GM18870 (cell line): ENCODE results near the gene HS3ST2.

ENCODE experiments used
- ATAC-seq: cut with Tn5 transposase; IDR thresholded peaks from one replicate; pipeline ENCODE4 v1.9.1; 2021; ENCODE audit warnings: moderate library complexity; ENCODE audit not compliant: unreplicated experiment

The HS3ST2 gene

DNA sequence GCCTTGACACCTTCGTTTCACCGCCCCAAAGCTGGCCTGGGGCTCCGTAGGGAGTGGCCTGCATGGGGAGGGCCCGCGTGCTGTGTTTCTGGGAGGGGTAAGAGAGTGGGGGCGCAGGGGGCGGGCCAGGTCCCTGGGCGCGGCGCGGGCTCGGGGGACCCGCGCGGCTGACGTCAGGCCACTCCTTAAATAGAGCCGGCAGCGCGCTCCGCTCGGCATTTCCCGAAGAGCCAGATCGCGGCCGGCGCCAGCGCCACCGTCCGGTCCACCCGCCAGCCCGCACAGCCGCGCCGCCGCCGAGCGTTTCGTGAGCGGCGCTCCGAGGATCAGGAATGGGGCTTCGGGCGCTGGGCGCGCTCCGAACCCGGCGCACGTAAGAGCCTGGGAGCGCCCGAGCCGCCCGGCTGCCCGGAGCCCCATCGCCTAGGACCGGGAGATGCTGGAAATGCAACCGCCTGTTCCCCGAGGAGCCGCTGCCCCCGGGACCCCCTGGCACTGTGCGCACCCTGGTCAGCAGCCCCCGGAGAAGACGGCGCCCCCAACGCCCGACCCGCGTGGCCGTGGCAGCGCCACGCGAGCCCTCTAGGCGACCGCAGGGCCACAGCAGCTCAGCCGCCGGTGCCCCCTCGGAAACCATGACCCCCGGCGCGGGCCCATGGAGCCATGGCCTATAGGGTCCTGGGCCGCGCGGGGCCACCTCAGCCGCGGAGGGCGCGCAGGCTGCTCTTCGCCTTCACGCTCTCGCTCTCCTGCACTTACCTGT lies at the start of gene HS3ST2:
TSS of gene HS3ST2 (plus strand) at position 215 of the 763 bp plus-strand sequence. CDS start at position 664, 449 bp downstream.
- no peak for ATAC-seq

DNA sequence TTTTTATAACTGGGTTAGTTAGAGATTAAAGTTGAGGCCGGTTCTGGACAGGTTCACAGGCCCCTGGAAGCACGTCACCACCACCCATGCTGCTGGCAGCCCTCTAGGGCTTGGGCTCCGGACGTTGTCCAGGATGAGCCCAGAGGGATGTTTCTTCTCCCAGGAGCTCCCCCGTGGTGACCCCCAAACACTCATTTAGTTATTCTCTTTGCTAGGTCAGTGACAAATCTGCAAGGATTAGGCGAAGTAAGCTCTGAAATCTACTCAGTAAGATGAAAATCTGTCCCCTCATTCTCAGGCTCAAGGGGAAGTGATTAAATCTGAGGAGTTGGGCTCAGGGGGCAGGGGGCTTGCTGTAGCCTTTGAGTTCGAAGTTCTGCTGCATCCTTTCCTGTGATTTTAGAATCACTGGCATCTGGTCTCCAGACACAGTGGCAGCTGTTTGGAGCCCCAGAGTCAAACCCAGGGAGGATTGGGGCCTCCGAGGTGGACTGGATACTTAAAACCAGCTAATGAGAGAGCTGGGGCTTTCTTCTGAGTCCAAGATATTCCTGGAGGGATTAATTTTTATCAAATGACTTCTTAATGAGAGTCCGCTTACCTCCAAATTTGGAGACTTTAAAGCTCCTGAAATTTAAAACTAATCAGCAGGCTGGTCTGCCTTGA lies 49.2 kb upstream of the HS3ST2 start:
- ATAC-seq = no peak

DNA sequence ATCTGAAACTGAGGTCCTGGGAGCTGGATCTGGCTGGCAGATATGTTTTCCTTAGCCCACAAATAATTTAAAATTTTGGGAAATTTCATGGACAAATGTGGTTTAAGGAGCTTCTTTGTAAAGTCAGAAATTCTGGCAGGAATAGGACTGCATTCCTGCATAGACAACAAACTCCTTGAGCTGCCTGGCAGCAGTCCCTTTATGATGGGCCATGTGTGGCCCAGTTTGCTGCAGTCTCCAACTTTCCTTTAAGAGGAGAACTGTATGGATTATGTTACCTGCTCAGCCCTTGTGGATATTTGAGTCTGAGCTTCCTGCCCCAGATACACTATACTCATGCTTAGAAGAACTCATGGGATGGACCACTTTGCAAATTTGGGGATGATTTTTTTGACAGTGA lies 48.5 kb upstream of the HS3ST2 start:
- ATAC-seq = no peak

GRCh38 chr16:22770866-22771265 lies 43.1 kb upstream of the HS3ST2 start:
- no peak for ATAC-seq

GRCh38 chr16:22771551-22771950 lies 42.4 kb upstream of the HS3ST2 start:
- no peak for ATAC-seq

DNA sequence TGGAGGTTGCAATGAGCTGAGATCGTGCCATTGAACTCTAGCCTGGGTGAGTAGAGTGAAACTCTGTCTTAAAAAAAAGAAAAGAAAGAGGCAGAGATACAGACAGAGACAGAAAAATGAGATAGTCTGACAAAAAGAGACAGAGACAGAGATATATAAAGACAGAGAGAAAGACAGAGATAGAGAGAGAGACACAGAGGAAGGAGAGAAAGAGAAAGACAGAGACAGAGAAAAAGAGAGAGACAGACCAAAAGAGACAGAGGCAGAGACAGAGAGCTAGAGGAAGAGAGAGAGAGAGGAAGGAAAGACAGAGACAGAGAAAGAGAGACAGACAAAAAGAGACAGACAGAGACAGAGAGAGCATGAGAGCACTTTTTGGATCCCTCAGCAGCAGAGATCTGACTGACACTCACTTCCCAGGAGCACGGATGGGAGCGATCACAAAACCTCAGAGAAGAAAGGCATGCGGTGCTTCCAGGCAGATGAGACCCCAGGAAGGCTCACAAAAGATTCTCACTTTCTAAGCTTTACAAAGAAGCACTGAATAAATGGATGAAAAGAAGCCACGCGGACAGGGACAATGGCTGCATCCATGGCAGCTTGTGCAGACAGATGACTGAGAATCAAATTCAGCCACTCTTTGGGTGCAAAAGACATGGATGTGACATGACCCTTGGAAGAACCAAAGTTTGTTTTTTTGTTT lies 38.6 kb upstream of the HS3ST2 start:
- no peak for ATAC-seq

DNA sequence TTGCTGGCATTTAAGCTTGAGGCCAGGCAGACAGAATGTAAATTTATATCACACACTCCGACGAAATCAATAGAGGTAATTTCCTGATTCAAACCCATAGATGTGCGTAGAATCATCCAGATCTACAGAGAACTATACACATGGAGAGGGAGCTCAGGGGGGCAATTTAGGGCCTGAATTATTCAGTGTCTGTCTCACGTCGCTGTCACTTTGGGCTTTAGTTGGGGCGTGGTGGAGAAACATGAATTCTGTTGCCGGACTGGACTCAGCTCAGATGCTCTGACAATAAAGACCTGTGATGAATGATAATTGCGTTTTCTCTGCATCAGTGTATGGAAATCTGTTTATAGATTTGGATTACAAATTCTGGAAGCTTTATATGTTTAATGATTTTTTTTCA lies 32.5 kb upstream of the HS3ST2 start:
- ATAC-seq = no peak

- no peak for ATAC-seq
These were observed 31.6 kb upstream of the HS3ST2 start for GRCh38 chr16:22782314-22782713.

DNA sequence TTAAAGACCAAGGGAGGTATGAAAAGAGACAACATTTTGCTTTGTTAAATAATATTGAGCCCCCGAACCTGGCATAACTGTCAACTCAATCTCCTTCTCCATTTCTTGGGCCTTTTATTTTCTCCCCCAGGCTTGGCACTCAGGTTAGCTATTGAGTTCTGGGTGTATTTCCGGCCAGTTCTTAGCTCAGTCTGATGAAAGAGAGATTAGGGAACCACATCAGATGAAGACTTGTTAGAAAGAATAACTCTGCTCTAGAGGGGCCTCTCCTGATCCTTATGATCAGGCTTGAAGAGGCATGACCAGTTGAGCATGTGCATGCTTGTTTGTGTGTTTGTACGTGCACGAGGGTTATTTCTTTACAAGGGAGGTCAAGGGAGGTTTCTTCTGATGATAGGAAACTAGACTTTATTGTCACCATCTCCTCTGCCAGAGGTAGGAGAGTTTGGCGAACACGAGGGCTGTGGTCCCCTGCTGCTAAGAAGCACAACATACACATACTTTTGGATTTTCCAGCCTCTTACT lies 29.2 kb upstream of the HS3ST2 start:
- no peak for ATAC-seq

DNA sequence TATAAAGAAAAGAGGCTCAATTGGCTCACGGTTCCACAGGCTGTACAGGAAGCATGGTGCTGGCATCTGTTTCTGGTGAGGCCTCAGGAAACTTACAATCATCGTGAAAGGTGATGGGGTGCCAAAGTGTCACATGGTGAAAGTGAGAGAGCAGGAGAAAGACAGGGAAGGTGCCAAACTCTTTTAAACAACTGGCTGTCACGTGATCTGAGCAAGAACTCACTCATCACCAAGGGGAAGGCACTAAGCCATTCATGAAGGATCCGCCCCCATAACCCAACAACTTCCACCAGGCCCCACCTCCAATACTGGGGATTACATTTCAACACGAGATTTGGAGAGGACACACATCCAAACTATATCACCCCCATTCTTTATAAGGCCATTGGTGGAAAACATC lies 28.4 kb upstream of the HS3ST2 start:
- ATAC-seq = no peak

DNA sequence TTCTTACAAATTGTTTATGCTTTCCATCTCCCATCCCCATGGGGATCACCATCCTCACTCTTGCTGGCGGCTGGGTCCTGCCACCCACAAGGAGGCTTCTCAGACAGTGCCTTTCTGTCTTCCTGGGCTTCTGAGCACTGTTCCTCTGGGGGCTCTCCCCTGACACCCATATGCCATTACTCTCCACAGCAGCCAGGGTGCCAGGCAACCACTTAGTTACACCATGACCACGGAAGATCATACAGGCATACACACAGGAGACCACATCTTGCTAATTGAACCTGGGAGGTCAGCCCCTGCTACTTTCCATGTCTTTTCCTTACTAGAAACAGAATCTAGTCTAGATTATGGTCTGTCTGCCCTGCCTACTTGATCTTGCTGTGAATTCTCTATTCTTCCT lies 27.7 kb upstream of the HS3ST2 start:
- ATAC-seq = no peak

- no peak for ATAC-seq
These were observed 27.3 kb upstream of the HS3ST2 start for GRCh38 chr16:22786691-22787090.

DNA sequence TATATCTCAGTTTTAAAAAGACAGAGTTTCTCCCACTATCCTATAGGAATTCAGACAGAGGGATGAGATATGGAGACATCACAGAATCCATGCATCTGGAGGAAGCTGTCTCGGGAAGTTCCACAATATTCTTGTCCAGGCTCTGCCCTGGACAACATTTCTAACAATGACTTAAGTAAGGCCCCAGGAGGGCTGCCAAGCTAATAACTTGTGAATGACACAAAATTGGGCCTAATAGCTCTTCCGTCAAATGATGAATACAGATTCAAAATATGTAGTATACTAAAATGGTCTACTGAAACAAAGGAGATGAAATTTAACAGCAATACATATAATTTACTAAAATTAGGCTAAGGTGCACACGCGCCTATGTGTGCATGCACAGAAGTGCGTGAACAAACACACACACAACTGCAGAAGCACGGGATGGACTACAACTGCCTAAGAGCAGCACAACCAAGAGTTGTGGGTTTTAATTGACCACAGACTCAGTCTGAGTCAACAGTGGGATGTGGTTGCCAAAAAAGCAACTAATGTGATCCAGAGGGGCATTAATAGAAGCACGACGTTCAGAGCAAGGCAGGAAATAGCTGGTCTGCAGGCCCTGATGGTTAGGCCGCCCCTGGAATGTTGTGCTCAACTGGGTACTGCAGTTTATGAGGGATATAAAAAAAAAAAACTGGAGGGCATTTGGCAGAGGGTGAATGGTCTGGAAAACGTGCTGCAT lies 26.3 kb upstream of the HS3ST2 start:
- ATAC-seq = no peak

DNA sequence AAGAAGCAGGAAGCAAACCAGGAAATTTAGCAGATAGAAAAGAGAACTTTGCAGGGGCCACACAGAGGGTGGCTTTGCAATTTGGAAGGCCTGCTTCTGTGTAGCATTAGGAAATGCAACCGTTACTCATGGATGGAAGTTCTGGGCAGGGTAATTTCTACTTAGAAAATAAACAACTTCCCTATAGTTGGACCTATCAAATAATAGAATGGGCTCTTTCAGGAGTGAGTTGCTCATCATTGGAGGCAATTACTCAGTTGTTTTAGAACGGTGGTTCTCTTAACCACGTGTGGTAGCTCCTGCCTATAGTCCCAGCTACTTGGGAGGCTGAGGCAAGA lies 25.8 kb upstream of the HS3ST2 start:
- ATAC-seq = no peak

DNA sequence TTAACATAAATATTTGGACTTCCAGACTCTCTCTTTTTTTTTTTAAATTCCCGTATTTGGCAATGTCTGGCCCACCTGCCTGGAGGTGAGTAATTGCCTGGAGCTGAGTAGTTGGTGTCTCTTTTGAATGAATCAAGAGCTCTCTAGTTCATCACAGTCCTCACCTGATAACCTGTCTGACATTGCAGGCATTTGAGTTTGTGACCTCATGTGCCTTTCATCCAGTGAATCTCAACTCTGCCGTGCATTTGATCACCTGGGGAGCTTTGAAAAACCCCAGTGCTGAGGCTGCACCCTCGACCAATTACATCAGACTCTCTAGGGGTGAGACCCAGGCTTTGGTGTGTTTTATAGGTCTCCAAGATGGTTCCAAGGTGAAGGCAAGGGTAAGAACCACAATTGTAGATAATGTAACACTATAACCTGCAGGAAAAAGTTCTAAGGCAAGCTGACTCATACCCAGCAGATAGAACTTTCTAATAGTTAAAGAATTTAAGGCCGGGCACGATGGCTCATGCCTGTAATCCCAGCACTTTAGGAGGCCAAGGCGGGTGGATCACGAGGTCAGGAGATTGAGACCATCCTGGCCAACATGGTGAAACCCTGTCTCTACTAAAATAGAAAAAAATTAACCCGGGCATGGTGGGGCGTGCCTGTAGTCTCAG lies 24.5 kb upstream of the HS3ST2 start:
- ATAC-seq = no peak

DNA sequence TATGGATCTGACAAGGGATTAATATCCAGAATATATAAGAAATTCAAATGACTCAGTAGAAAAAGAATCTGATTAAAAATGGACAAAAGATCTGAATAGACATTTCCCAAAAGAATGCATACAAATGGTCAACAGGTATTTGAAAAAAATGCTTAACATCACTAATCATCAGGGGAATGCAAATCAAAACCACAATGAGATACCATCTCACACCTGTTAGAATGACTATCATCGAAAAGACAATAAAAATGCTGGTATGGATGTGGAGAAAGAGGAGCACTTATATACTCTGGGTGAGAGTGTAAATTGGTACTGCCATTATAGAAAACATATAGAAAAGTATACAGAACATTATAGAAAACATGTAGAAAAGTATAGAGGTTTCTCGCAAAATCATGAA lies 16.4 kb upstream of the HS3ST2 start:
- ATAC-seq = no peak

- no peak for ATAC-seq
These were observed 14.8 kb upstream of the HS3ST2 start for GRCh38 chr16:22799113-22799512.

GRCh38 chr16:22804893-22805292 lies 9.1 kb upstream of the HS3ST2 start:
- no peak for ATAC-seq

- ATAC-seq = no peak
These were observed 8.6 kb upstream of the HS3ST2 start for GRCh38 chr16:22805326-22805725.

- ATAC-seq = no peak
These were observed 7.2 kb upstream of the HS3ST2 start for GRCh38 chr16:22806811-22807210.

GRCh38 chr16:22810226-22810625 lies 3.7 kb upstream of the HS3ST2 start:
- no peak for ATAC-seq
